Measurements from ENCODE around the gene NYAP1.

The NYAP1 gene

DNA sequence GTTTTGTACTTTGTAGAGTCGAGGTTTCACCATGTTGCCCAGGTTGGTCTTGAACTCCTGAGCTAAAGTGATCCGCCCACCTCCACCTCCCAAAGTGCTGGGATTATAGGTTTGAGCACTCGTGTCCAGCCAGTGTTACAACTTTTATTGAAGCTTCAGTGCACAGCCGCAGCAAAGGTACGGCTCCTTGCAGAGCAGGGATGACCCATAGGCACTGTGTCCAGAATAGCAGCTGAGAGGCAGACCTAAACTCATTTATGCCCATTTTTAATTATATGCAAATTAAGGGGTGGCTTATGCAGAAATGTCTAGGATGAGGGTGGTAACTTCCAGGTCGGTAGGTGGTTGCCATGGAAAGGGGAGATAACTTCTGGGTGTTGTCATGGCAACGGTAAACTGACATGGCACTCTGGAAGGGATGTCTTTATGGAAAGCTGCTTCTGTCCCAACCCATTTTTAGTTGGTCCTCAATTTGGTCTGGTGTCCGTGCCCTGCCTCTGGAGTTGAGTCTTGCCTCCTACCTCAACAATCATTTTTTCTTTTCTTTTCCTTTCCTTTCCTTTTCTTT is 22.7 kb downstream of the NYAP1 start:
- no peak for TF ChIP-seq CTCF (conservative IDR thresholded peaks at IDR 0.05; ENCODE audit: control insufficient read depth, insufficient read depth, low read depth, low read length)
- DNase-seq (ENCODE audit: low read depth) = no peak
- no peak overlapping the region for H3K4me3 ChIP-seq (ENCODE audit: control insufficient read depth, low read depth, low read length)

DNA sequence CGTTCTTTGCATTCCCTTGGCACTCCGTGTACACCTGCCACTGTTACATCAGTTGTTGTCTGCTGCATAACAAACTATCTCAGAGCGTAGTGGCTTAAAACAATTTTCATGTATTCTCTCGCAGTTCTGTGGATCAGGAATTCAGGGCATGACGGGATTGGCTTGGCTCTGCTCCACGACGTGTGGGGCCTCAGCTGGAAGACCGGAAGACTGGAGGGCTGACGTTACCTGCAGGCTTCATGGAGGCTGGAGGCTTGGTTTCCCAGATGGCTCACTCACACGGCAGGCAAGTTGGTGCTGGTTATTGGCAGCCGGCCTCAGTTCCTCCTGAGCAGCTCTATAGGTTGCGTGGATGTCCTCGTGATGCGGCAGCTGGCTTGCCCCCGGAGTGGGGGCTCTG is 25.5 kb downstream of the NYAP1 start:
- no peak overlapping the region for H3K4me3 ChIP-seq (ENCODE audit: control insufficient read depth, low read depth, low read length)
- peak; percentile 83 for DNase-seq (ENCODE audit: low read depth)
- no peak for TF ChIP-seq CTCF (conservative IDR thresholded peaks at IDR 0.05; ENCODE audit: control insufficient read depth, insufficient read depth, low read depth, low read length)

DNA sequence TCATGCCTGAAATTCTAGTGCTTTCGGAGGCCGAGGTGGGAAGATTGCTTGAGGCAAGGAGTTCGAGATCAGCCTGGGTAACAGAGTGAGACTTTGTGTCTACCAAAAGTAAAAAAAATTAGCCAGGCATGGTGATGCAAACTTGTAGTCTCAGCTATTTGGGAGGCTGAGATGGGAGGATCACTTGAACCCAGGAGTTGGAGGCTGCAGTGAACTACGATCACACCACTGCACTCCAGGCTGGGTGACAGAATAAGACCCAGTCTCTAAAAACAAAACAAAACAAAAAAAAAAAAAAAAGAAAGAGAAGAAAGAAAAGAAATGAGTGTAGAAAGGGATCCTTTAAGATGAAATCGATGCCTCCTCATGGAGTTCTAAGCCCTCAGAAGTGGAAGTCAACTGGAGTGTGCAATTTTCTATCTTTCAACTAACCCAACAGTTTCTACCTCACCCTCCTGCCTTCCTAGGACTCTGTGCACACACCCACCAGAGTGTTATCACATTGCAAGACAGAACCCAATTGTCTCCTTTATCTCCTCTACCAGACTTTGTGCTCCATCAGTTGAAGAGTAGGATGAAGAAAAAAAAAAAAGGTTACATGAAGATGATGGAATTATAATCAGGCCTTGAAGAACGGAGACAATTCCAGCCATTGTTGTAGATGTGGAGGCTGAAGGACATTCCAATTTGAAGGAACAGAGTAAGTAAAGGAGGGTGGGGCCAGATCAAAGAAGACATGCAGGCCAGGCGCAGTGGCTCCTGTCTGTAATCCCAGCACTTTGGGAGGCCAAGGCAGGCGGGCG is 26.9 kb downstream of the NYAP1 start:
- no peak for TF ChIP-seq CTCF (conservative IDR thresholded peaks at IDR 0.05; ENCODE audit: control insufficient read depth, insufficient read depth, low read depth, low read length)
- H3K4me3 ChIP-seq (ENCODE audit: control insufficient read depth, low read depth, low read length) = no peak overlapping the region
- DNase-seq (ENCODE audit: low read depth) = no peak

- H3K4me3 ChIP-seq (ENCODE audit: control insufficient read depth, low read depth, low read length) = no peak overlapping the region
- DNase-seq (ENCODE audit: low read depth) = no peak
- TF ChIP-seq CTCF (conservative IDR thresholded peaks at IDR 0.05; ENCODE audit: control insufficient read depth, insufficient read depth, low read depth, low read length) = no peak
These were observed 29.6 kb downstream of the NYAP1 start for GRCh38 chr7:100513212-100513810.

- peak; percentile 90 for DNase-seq (ENCODE audit: low read depth)
- no peak overlapping the region for H3K4me3 ChIP-seq (ENCODE audit: control insufficient read depth, low read depth, low read length)
- TF ChIP-seq CTCF (conservative IDR thresholded peaks at IDR 0.05; ENCODE audit: control insufficient read depth, insufficient read depth, low read depth, low read length) = no peak
These were observed 31.4 kb downstream of the NYAP1 start for GRCh38 chr7:100515072-100515532.

DNA sequence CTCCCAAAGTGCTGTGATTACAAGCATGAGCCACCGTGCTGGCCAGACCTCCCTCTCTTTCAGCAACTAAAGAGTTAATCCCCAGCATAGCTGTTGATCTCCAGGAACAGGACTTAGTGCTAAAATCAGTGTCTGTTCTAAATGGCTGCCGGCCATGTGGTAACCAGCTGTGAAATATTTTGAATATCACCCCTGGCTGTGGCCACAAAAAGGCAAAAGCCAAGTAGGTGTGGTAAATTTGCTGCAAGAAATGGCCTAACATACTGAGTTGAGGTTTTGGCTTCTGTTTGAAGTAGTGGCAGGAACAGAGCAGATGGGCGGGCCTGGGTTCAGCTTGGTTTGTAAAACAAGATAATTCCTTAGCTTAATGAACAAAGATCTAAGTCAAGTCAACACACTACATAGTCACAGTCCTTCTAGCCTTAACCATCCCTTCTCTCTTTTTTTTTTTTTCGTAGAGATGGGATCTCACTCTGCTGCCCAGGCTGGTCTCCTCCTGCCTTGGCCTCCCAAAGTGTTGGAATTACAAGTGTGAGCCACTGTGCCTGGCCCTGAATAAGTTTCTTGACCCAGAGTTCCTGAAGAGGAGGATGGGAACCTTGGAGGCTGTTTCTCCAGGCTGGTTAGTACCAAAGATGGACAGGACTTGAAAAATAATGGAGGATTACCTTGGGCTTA is 32.5 kb downstream of the NYAP1 start:
- no peak overlapping the region for H3K4me3 ChIP-seq (ENCODE audit: control insufficient read depth, low read depth, low read length)
- no peak for TF ChIP-seq CTCF (conservative IDR thresholded peaks at IDR 0.05; ENCODE audit: control insufficient read depth, insufficient read depth, low read depth, low read length)
- peak; percentile 96 for DNase-seq (ENCODE audit: low read depth)
